ENCODE results near the gene ERGIC3. TPM values are rescaled to one million over a fixed set of nuclear protein-coding genes. Genes with fewer than 3 reads are reported as not detected.

The ERGIC3 gene
- total and polyA plus RNA-seq, 2 of the 13 experiments (the other 11 are each of a cell fraction or from before 2014, with no cell fraction given), result 407 to 670 TPM

DNA sequence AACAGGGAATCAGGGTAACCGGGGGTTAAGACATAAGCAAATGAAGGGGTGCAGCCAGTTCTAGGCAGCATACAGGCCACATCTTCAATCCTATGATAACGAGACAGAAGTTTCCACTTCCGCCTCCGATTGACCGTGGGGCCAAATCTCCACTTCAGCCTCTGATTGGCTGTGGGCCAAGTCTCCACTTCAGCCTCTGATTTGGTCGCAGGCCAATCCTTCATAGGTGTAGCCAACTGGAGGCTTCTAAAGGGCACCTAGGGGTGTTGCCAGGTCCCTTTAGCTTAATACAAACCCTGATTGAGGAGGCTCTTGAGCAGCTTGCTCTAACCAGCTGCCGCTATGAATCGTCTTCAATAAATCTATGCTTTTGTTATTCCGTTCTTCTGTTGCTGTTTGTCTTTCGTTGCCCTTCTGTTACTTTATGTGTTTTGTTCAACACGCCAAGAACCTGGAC lies 2.1 kb upstream of the ERGIC3 start (continued):
- TF ChIP-seq, protein P1, sequence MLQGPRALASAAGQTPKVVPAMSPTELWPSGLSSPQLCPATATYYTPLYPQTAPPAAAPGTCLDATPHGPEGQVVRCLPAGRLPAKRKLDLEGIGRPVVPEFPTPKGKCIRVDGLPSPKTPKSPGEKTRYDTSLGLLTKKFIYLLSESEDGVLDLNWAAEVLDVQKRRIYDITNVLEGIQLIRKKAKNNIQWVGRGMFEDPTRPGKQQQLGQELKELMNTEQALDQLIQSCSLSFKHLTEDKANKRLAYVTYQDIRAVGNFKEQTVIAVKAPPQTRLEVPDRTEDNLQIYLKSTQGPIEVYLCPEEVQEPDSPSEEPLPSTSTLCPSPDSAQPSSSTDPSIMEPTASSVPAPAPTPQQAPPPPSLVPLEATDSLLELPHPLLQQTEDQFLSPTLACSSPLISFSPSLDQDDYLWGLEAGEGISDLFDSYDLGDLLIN (CRISPR knock-in tag; IDR thresholded peaks at IDR 0.05; ENCODE audit: borderline replicate concordance), result no peak
- TF ChIP-seq FOXA1 (IDR thresholded peaks at IDR 0.05), result no peak
- no peak for TF ChIP-seq FOXA1 (CRISPR knock-in tag; IDR thresholded peaks at IDR 0.05)
- TF ChIP-seq, protein P2, sequence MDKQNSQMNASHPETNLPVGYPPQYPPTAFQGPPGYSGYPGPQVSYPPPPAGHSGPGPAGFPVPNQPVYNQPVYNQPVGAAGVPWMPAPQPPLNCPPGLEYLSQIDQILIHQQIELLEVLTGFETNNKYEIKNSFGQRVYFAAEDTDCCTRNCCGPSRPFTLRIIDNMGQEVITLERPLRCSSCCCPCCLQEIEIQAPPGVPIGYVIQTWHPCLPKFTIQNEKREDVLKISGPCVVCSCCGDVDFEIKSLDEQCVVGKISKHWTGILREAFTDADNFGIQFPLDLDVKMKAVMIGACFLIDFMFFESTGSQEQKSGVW (CRISPR knock-in tag; IDR thresholded peaks at IDR 0.05; ENCODE audit: borderline replicate concordance), result no peak
- no peak for TF ChIP-seq ZFP41 (CRISPR knock-in tag; IDR thresholded peaks at IDR 0.05; ENCODE audit: borderline replicate concordance)
- no peak for TF ChIP-seq ZNF552 (CRISPR knock-in tag; IDR thresholded peaks at IDR 0.05; ENCODE audit: borderline replicate concordance)
- no peak for TF ChIP-seq HDAC2 (CRISPR knock-in tag; IDR thresholded peaks at IDR 0.05)
- peak; percentile 19; the same call in 1 of the 2 replicates for TF ChIP-seq YEATS4 (CRISPR knock-in tag; IDR thresholded peaks at IDR 0.05; ENCODE audit: borderline replicate concordance)
- no peak for TF ChIP-seq ZNF879 (CRISPR knock-in tag; IDR thresholded peaks at IDR 0.05)
- TF ChIP-seq ZMAT3 (CRISPR knock-in tag; conservative IDR thresholded peaks at IDR 0.05), result no peak
- no peak for TF ChIP-seq ZBTB8A (CRISPR knock-in tag; IDR thresholded peaks at IDR 0.05; ENCODE audit: borderline replicate concordance, low read depth)
- no peak for TF ChIP-seq ZNF773 (CRISPR knock-in tag; IDR thresholded peaks at IDR 0.05; ENCODE audit: borderline replicate concordance)
- TF ChIP-seq RBM39 (IDR thresholded peaks at IDR 0.05; ENCODE audit: low read depth, low read length, poor library complexity, severe bottlenecking), result no peak
- no peak for TF ChIP-seq ZFP62 (CRISPR knock-in tag; IDR thresholded peaks at IDR 0.05)
- TF ChIP-seq, protein P3, sequence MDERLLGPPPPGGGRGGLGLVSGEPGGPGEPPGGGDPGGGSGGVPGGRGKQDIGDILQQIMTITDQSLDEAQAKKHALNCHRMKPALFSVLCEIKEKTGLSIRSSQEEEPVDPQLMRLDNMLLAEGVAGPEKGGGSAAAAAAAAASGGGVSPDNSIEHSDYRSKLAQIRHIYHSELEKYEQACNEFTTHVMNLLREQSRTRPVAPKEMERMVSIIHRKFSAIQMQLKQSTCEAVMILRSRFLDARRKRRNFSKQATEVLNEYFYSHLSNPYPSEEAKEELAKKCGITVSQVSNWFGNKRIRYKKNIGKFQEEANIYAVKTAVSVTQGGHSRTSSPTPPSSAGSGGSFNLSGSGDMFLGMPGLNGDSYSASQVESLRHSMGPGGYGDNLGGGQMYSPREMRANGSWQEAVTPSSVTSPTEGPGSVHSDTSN (CRISPR knock-in tag; IDR thresholded peaks at IDR 0.05), result peak; percentile 96
- no peak for TF ChIP-seq ZNF10 (CRISPR knock-in tag; IDR thresholded peaks at IDR 0.05; ENCODE audit: borderline replicate concordance, low read depth)
- TF ChIP-seq CREM (IDR thresholded peaks at IDR 0.05), result no peak
- TF ChIP-seq CREM (CRISPR knock-in tag; IDR thresholded peaks at IDR 0.05), result no peak
- no peak for TF ChIP-seq IRX3 (CRISPR knock-in tag; IDR thresholded peaks at IDR 0.05; ENCODE audit: borderline replicate concordance, low read depth)
- TF ChIP-seq MEF2D (CRISPR knock-in tag; IDR thresholded peaks at IDR 0.05), result no peak; the same call in 1 of the 2 replicates
- TF ChIP-seq U2AF2 (IDR thresholded peaks at IDR 0.05; ENCODE audit: low read depth, low read length), result no peak
- TF ChIP-seq KAT7 (CRISPR knock-in tag; IDR thresholded peaks at IDR 0.05; ENCODE audit: borderline replicate concordance), result no peak
- TF ChIP-seq MAFG (CRISPR knock-in tag; IDR thresholded peaks at IDR 0.05), result no peak
- TF ChIP-seq, protein P4, sequence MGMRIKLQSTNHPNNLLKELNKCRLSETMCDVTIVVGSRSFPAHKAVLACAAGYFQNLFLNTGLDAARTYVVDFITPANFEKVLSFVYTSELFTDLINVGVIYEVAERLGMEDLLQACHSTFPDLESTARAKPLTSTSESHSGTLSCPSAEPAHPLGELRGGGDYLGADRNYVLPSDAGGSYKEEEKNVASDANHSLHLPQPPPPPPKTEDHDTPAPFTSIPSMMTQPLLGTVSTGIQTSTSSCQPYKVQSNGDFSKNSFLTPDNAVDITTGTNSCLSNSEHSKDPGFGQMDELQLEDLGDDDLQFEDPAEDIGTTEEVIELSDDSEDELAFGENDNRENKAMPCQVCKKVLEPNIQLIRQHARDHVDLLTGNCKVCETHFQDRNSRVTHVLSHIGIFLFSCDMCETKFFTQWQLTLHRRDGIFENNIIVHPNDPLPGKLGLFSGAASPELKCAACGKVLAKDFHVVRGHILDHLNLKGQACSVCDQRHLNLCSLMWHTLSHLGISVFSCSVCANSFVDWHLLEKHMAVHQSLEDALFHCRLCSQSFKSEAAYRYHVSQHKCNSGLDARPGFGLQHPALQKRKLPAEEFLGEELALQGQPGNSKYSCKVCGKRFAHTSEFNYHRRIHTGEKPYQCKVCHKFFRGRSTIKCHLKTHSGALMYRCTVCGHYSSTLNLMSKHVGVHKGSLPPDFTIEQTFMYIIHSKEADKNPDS (CRISPR knock-in tag; IDR thresholded peaks at IDR 0.05), result no peak
- TF ChIP-seq NFIC (IDR thresholded peaks at IDR 0.05; ENCODE audit: low read length), result peak; percentile 74; the same call in 1 of the 2 replicates
- no peak for TF ChIP-seq MIXL1 (CRISPR knock-in tag; IDR thresholded peaks at IDR 0.05)
- TF ChIP-seq, protein P5, sequence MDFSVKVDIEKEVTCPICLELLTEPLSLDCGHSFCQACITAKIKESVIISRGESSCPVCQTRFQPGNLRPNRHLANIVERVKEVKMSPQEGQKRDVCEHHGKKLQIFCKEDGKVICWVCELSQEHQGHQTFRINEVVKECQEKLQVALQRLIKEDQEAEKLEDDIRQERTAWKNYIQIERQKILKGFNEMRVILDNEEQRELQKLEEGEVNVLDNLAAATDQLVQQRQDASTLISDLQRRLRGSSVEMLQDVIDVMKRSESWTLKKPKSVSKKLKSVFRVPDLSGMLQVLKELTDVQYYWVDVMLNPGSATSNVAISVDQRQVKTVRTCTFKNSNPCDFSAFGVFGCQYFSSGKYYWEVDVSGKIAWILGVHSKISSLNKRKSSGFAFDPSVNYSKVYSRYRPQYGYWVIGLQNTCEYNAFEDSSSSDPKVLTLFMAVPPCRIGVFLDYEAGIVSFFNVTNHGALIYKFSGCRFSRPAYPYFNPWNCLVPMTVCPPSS (IDR thresholded peaks at IDR 0.05), result no peak
